ENCODE data around the gene TCF7L1.
A peak's percentile ranks its signal among the peaks of the same experiment; 100 is the strongest.

Gene TCF7L1

DNA sequence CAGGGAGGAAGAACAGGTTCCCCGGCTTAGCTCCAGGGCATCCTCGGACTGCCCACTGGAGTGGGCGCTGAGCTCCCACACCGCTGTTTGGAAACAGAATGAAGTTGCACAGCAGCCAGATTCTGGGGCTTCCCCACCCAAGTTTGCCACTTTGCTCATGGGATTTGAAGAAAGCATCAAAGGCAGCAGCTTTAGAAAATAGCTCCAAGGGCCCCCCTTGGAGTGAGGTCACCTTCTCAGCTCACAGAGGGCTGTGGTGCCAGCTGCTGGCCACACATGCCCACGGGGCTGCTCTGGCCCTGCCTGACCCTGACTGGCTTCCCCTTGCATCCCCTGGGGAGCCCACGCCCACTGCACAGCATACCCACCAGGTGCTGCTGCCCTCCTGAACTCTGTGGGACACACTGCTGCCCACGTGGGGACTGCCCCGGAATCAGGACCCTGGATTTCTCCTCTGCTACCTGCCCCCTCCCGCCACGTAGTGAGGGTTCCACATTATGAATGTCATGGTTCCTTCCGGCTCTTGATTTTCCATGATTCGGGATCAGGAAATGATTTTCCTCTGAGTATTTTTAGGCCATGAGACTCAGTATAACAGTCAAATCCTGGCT is 124.3 kb downstream of the TCF7L1 start:
- DNase-seq, result no peak

DNA sequence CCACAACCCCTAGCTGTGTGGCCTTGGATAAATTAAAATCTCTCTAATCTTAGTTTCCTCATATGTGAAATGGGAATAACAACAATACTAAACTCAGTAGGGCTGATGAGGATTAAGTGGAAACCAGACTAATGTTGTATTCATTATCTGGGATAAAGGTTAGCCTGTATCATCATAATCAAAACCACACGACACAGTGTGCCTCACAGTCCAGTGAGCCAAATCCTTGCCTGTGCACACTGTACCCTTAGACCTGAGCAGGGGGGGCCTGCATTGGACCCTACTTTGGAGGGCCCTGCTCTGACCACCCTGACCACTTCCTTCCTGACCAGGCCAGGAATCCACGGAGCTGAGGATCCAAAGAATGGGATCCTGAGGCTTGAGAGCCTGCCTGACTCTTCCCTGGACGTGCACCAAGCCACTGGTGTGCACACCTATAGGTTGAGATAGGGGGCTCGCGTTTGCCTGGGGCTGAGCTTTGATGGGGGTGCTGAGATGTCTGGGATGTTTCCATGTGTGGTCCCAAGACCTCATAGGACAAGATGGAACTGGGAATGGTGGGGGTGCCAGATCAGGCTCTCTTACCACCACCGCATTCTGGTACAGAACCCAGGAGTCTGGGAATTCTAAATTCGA is 124.9 kb downstream of the TCF7L1 start:
- no peak for DNase-seq

DNA sequence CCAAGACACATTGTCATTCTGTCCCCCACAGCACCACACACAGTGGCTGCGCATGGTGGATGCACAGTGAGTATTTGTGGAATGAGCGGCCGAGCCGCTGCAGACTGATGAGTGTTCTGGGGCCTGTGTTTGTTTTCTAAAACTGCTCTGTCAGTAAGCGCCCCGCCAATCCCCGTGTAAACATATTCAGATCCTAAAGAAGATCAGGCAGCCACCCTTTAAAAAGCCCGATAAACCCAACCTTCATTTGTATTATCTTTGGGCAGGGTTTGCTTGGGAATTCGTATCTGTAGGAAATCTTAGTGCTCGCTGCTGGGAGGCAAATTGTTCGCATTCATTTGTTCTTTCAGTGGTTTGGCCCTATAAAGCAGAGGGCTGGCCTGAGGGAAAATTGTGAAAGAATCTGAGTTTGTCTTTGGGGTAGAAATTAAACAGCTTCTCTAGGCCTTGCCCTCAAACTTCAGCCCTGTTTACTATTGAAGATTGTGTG is 126.0 kb downstream of the TCF7L1 start:
- no peak for DNase-seq

DNA sequence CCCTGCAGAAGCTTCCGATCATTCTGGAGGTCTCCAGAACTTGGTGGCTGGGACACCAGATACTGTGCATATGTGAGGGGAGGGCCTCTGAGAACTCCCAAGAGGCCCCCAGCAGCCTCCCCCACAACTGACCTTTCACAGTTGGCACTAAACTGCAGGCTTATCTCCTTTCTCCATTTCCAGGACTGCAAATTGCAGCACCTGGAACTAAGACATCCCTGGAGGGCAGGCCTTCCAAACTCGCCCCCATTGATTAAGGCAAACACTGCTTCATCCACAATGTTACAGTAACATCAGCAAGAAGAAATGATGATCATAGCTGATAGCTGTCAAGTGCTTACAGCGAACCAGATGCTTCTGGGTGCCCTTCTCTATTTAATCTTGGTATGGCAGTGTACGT is 126.7 kb downstream of the TCF7L1 start:
- no peak for DNase-seq

DNA sequence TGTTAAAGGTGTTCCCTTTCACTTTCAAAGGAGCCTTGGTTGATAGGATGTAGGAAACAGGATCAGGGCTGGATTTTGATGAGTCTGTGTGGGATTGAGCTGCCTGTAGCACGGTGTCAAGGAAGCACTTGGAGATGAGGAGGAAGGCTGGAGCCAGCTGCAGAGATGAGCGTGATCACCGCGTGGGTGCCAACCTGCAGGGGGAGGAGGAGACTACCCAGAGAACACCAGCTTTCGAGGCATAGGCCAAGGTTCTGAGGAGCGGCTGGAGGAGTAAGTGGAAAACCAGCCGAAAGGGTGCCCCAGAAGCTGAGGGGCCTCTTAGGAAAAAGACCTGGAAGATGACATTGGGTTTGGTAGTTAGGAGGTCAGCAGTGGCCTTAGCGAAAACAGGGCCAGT is 130.4 kb downstream of the TCF7L1 start:
- DNase-seq, result no peak

DNA sequence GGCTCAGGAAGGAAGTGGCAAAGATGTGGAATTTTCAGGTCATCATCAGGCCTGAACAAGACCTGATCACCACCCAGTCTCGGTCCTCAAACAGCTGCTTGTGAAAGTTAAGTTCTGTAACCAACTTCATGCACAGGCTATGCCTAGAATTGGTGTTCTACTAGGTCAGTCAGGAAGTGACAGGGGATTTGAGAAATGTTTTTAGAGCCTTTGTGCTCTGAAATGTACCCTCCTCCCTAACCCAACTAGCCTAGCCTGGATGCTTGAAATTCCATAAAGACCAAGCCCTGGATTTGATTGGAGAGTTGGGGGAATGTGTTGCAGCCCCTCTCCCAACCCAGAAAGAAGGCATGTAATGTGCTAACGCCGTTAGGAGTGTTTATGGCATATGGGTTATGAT is 131.3 kb downstream of the TCF7L1 start:
- no peak for DNase-seq

DNA sequence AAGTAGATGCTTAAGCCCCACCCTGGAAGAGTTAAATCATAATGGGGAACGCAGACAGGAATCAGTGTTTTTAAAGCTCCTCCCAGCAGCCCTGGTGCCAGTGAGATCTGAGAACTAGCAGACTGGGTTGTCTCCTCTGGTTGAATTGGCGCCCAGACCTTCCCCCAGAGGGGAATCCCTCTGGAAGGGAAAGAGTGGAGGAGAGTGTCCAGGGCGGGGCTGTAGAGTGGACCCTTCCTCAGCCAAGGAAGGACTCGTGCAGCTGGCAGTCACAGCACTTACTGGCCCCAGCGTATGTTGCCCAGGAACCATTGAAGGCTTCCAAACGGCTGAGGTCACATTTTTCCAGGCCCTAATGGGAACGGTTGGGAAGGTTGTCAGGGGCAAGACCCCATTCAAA is 132.1 kb downstream of the TCF7L1 start:
- no peak for DNase-seq

DNA sequence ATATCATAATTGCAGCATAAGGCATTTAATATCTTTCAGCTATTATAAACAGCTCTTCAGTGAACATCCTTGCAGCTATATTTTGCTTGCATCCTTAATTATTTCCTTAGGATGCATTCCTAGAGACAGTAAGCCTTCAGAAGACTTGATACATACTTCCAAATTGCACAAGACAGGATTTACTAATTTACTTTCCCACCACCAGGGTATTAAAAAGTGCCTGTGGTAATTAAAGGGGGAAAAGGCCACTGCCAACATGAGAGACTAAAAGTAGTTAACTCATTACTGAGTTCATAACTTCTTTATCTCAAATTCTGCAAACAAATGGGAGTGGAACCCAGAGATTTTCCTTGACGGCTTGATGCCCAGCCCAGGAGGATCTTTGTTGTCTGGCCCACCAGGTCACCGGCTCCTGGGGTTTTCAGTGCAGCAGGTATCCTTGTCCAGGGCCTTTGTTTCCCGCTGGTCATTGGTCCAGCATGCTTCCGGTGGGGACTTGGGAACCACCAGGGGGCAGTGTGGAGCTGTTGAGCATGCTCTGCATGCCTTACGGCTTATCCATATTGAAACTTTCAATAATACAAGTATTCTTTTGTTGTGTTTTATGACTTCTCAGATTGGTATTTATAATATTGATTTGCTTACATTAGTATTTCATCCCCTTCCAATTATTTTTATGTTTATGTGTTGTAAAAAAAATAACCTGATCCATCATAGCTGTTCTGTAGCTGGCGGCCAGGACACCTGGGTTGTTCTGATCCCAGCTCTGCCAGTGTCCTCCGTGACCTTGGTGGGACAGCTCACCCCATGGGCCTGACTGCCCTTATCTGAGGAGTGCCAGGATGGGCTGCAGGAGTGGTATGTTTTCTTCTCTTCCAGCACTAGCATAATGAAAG is 133.2 kb downstream of the TCF7L1 start:
- peak; percentile 50 to 72 for DNase-seq

DNA sequence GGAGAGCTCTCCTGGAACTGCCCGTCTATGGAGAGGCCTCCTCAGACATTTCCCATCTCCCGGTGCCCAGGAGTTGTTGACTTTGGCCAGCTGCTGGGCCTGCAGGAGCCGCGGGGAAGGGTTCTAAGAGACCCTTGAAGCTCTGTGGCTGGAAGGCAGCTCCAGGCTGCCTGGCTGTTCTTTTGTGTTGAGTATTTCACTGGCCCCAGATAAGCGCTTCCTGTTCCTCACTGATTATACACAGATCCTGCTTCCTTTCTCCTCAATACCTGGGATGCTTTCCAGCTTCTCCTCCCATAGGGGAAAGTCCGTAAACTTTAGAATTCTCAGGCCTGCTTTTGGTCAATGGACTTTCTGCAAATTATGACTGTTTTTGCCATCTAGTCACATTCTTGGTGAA is 136.8 kb downstream of the TCF7L1 start:
- no peak for DNase-seq

DNA sequence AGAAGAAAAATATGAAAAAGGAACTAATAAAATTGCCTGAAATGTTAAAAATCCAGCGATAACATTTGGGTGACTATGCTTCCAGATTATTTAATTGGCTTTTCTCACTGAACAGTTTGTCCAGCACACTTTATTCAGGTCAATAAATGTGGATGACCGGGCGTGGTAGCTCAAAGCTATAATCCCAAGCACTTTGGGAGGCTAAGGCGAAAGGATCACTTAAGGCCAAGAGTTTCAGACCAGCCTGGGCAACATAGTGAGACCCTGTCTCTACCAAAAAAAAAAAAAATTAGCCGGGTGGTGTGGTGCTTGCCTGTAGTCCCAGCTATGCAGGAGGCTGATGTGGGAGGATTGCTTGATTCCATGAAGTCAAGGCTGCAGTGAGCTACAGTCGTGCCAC is 139.2 kb downstream of the TCF7L1 start:
- DNase-seq, result no peak

DNA sequence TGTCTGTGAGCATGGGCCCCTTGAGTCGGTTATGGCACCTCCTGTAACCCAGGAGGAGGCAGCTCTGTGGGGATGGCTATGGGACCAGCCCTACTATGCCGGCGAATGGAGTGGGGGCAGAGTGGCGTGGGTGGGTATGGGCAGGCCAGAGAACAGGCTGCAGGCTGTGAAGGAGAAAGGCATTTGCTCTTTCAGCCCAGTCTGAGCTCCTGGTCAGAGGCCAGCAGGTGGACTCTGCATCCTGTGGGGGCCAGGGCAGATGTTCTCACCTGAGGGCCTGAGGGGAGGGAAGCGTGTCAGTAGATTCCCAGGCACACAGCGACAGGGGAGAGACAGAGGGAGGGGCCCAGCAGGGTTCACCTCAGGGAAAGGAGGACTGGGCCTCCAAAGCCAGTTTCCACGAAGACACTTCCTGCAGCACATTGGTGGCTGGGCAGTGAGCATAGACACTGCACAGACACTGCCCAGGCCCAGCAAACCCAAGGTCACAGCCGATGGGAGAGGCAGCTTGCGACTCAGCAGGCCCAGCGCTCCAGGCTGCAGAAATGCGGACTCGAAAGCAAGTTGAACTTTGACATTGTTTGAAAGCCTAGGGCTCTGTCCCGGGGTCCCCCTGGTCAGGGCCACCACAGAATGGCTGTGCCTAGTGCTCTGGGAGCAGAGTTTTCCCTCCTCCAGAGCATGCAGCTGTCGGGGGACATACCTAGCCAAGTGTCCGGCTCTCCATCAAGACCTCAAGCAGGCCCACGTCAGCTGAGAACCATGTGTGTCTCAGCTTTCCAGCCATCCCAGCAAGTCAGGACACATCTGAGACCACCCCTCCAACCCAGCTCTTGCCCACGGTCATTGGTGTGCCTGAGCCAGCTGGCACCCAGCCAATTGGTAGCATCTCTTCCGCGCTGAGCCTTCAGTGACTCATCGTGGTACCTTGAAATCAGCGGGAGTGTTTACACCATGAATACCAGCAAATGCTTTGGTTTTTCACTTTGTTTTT is 140.8 kb downstream of the TCF7L1 start:
- no peak for DNase-seq

DNA sequence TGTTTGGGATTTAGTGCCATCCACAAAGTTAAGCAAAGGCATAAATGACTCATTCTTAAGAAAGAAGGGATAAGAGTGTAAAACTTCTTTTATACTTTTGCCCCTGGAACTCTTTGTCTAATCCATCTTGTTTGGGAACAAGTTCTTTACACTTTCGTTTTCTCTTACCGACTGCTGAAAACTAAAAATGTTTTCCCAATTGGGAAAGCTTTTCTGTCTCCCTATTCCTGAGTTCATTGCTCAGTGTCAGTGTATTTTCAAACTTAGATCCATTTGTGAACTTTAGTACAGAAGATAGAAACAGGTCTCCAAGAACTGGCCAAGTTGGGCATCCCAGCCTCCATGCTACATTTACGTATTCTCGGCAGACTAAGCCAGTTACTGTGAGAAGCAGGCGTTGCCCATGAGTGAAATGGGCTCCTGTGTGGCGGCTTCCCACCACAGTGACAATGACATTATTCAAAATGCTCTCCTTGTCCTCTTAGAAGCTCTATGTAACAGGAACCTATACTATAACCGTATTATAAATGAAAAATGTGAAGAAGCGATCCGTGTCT is 142.9 kb downstream of the TCF7L1 start:
- no peak for DNase-seq

DNA sequence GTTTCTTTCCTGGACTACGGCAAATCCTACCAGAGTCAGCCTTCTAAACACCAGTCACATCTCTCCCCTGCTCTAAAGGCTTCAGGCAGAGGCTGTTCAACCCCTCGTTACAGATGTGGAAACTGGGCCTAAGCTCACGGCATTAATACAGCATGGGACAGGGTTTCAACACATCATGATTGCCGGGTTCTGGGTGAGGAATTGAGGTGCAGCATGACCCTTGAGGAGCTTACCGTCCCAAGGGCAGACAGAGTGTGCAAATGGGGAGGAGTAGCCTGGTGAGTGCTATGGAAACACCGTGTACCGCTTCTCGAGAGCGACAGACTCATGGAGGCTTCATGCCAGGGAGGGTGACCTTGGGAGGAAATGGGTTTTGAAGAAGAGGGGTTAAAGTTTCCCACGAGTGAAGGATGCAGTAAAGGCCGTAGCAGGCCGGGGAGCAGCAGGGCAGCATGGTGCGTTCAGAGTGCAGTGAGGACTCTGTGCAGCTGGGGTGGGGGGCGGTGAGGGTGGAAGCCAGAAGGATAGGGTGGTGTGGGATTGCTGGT is 143.5 kb downstream of the TCF7L1 start:
- no peak for DNase-seq

DNA sequence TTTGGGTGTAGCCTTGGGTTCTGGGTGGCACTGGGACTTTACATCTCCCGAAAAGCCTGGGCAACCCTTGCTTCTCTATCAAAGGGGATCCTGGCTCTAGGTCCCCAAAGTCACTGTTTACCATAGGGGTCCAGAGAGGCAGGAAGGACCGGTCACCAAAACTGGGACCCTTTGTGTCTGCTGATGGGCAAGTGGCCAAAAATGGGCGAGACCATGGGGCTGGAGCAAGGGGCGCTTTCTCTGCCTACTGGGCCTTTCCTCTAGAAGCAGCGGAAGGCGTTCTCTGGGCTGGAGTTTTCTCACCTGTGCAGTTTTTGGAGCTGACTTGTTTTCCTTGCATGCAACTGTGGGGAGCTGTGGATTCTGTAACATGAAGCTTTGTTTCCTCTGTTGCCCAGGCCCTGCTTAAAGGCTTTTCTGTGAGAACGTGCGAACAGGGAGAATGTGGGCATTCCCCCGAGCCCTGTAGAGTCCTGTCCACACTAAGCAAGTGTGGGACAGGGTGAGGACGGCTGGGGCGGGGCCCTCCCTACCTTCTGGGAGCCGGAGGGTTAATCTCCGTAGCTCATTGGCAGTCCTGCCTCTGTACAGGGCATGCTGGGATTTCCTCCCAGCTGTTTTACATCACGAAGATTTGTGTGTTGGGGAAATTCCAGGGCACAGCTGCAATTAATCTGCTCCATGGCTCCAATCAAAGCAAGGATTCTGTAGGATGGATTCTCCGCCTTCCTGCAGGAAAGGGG is 144.4 kb downstream of the TCF7L1 start:
- DNase-seq, result no peak

DNA sequence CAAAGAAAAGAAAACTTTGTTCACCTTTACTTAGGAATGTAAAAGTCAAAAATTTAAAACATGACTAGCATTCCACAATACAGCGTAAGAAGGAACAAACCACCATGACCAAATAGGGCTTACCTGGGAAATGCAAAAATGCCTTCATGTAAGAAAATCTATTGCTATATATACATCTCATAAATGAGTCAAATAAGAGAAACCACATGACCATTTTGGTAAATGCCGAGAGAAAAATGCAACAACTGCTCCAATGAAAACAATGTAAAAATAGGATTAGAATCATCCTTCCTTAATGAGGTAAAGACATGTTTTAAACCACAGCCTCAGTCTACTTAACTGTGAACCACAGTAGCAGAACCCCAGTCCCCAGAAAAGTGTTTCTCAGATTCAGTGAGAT is 145.2 kb downstream of the TCF7L1 start:
- no peak for DNase-seq

DNA sequence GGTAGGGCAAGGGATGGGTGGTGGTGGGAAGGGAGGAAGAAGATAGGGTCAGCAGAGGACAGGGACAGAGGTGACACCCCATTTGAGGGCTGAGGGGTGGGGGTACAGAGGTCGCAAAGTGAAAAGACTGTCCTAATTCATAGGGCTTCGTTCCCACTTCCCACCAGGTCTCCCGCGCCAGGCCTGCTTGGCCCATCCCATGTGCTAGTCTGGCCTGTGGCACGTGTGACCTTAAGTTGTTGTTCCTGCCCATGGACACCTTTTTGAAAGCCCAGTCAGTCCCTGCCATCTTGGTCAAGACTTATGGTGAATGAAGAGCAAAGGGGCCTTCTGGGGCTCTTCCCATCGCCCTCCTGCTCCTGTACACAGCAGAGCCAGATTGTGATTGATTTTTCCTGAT is 148.4 kb downstream of the TCF7L1 start:
- no peak for DNase-seq

DNA sequence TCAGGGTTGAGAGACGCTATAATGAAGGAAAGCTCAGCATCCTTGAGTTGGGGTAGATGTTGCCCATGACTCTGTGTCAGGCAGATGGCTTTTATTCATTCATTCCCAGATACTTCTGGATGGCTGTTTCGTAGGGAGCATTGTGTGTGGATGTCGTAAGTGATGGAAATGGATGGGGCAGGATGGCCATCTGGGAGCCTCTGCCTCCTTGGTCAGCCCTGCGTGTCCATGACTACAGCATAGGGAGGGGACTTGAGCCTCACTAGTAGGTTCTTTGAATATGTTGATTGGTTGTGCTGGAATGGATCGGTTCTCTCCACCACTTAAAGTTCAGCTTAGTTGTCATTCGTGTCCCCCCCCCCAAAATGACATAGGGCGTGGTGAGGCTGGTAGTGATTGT is 149.7 kb downstream of the TCF7L1 start:
- DNase-seq, result no peak

DNA sequence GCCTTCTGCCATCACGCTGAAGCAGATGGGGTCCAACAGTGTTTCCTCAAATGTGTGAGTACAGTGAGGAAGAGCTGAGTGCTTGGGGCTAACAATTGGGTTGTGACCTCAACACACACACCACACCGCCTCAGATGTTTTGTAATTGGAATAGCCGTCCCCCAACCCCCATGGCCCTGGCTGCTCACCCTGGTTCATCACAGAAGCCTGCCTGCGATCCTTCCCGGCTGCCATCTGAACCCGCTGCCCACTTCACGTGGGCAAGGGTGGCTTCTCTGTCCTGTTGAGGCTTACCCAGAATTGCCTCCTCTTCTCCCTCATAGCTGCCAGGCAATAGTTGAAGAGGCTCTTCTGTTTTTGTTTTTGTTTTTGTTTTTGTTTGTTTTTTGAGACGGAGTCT is 150.4 kb downstream of the TCF7L1 start:
- DNase-seq, result no peak

DNA sequence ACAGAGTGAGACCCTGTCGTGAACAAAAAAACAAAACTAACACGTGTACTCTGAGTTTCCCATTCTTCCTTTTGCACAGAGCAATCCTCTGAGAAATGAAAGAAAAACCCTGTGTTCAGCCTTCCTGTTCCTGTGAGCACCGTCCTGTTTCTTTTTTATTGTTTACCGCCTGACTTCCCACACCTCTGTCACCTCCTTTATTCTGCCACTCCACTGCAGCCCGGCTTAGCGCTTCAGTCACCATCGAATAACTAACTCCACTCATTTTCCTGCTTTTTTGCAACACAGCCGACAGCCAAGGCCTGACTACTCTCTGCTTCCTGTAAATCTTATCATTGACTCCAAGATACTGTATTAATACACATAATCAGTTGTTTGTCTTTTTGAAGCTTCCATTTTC is 153.7 kb downstream of the TCF7L1 start:
- DNase-seq, result no peak

DNA sequence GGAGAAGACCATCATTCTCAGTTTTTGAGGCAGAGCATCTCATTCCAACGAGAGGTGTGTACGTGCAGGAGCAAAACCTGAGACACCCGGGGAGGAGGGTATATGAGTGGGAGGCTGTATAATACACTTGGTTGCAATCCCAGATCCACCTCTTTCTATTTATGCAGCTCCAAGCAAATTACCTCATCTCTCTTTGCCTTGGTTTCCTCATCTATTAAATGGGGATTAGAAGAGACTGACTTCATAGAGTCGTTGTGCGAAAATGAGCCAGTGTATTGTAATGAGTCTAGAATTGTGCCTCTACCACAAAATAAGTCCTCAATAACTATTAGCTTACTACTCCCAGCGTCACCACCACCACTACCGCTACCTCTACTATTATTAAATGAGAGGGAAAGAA is 154.5 kb downstream of the TCF7L1 start:
- DNase-seq, result no peak

DNA sequence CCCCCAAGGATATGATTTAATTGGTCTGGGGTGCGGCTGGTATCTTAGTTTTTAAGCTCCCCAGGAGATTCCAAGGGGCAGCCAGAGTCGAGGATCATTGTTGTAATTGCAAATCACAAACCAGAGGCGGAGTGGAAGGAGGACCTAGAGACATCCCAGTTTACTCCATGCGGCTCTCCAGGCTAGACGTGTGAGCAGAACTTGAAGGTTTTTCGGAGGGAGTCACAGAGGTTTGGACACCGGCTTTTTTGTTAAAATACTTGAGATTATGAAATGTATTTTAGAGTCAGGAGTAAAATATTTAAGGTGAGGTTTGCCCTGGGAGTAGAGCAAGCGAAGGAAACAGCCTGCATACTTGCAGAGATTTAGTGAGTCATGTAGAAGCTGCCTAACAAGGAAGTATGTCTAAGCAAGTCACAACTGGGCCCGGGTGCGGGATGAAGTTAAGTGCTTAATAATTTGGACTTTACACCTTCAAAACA is 155.1 kb downstream of the TCF7L1 start:
- DNase-seq, result no peak
